Right lobe of liver (tissue), 4 donors: ENCODE results near the gene NUP188.

Source experiments
- POLR2A ChIP-seq: fragments of 450-650 bp; IDR thresholded peaks from one replicate; pipeline ENCODE4 v1.6.1; 2017; ENCODE audit warnings: antibody characterized with exemption, mild to moderate bottlenecking
- TF ChIP-seq, protein P1 (sequence below), 4 donors: fragments of 200-600 bp in 3 of 4; fragments of 450-650 bp in 1 of 4; IDR thresholded peaks; one replicate each; pipeline versions ENCODE4 v1.5.1 to v1.8.0; 2016 to 2022; ENCODE audit warnings: antibody characterized with exemption in 4 of 4, mild to moderate bottlenecking in 2 of 4
- donor health status: DM: no; HTN: no; CAD: no.
- donor health status: DM: no; HTN: no; CAD: no.
- donor health status: DM: no; HTN: yes; CAD: no.

DNA sequence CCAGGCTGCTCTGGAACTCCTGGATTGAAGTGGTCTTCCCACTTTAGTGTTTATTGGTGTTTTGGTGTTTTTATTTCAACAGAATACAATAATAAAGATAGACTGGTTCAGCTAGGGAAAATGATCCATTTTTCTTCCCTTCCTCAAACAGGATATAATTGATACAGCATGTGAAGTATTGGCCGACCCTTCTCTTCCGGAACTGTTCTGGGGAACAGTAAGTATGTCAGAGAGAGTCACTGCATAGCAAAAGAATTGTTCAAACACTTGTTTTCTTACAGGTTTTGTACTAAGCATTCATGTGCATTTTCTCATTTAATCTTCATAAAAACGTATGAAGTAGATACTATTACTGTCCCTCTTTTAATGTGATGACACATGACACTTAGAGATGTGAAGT lies 31.6 kb downstream of the NUP188 start:
- TF ChIP-seq, protein P1, sequence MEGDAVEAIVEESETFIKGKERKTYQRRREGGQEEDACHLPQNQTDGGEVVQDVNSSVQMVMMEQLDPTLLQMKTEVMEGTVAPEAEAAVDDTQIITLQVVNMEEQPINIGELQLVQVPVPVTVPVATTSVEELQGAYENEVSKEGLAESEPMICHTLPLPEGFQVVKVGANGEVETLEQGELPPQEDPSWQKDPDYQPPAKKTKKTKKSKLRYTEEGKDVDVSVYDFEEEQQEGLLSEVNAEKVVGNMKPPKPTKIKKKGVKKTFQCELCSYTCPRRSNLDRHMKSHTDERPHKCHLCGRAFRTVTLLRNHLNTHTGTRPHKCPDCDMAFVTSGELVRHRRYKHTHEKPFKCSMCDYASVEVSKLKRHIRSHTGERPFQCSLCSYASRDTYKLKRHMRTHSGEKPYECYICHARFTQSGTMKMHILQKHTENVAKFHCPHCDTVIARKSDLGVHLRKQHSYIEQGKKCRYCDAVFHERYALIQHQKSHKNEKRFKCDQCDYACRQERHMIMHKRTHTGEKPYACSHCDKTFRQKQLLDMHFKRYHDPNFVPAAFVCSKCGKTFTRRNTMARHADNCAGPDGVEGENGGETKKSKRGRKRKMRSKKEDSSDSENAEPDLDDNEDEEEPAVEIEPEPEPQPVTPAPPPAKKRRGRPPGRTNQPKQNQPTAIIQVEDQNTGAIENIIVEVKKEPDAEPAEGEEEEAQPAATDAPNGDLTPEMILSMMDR (IDR thresholded peaks at IDR 0.05): no peak
- no peak for TF ChIP-seq POLR2A
